ENCODE data around the gene LNP1. TPM values are rescaled to one million over a fixed set of nuclear protein-coding genes. Genes with fewer than 3 reads are reported as not detected.

LNP1 gene
- total and polyA plus RNA-seq, 2 of the 13 experiments (the other 11 are each of a cell fraction or from before 2014, with no cell fraction given), result 3.6 to 7.0 TPM

DNA sequence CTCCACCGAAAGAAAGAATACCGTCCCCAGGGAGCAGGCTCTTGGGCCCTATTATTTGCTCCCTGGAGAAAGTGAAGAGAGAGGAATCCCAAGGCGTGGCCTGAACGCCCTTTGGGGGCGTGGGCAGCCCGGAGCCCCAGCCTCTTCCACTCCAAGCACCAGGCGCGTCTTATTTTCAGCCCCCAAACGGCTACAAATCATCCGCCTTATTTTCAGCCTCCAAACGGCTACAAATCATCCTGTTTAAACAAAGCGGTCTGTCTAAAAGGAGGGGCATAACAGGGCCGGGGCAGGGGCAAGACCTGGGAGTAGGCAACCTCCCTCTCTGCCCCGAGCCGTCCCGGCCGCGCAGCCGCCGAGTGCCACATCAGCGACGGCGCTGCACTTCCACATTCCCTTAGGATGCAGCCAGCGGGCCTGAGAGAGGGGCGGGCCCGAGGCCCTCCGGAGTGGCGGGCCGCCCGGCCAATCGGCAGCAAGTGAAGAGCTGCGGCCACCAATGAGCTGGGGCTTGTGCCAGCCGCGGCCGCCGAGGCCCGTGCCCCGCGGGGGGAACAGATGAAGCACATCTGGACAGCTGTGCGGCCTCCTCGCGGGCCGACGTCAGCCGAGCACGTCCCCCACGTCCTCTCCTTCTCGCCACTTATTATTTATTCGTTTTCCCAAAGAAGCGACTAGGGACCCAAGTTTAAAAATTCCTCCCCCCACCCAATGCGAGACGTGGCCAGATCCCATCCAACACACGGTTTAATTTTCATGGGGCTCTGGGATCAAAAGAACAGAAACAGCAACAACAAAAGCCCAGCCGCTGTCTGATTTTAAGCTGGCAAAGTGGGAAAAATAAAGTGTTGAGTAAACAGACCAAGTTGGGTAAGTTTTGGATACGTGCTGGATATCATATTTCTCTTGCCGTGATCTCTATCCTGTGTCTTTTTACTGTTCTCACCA, 91.0 kb downstream of the LNP1 start, which contains the start of gene TMEM45A (continued):
- TF ChIP-seq, protein P1, sequence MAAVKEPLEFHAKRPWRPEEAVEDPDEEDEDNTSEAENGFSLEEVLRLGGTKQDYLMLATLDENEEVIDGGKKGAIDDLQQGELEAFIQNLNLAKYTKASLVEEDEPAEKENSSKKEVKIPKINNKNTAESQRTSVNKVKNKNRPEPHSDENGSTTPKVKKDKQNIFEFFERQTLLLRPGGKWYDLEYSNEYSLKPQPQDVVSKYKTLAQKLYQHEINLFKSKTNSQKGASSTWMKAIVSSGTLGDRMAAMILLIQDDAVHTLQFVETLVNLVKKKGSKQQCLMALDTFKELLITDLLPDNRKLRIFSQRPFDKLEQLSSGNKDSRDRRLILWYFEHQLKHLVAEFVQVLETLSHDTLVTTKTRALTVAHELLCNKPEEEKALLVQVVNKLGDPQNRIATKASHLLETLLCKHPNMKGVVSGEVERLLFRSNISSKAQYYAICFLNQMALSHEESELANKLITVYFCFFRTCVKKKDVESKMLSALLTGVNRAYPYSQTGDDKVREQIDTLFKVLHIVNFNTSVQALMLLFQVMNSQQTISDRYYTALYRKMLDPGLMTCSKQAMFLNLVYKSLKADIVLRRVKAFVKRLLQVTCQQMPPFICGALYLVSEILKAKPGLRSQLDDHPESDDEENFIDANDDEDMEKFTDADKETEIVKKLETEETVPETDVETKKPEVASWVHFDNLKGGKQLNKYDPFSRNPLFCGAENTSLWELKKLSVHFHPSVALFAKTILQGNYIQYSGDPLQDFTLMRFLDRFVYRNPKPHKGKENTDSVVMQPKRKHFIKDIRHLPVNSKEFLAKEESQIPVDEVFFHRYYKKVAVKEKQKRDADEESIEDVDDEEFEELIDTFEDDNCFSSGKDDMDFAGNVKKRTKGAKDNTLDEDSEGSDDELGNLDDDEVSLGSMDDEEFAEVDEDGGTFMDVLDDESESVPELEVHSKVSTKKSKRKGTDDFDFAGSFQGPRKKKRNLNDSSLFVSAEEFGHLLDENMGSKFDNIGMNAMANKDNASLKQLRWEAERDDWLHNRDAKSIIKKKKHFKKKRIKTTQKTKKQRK (IDR thresholded peaks at IDR 0.05; ENCODE audit: low read length), result no peak
- TF ChIP-seq, protein P2, sequence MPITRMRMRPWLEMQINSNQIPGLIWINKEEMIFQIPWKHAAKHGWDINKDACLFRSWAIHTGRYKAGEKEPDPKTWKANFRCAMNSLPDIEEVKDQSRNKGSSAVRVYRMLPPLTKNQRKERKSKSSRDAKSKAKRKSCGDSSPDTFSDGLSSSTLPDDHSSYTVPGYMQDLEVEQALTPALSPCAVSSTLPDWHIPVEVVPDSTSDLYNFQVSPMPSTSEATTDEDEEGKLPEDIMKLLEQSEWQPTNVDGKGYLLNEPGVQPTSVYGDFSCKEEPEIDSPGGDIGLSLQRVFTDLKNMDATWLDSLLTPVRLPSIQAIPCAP (CRISPR knock-in tag; IDR thresholded peaks at IDR 0.05; ENCODE audit: low read depth), result 0 out of 2 replicates have a peak, but pooled peaks have one; percentile 33
- TF ChIP-seq PCBP1 (IDR thresholded peaks at IDR 0.05; ENCODE audit: borderline replicate concordance, low read depth, low read length) (0 out of 2 replicates have a peak, but pooled peaks have one; percentile 45), YEATS4 (CRISPR knock-in tag; IDR thresholded peaks at IDR 0.05; ENCODE audit: borderline replicate concordance) (peak; percentile 96; the same call in 1 of the 2 replicates), ZNF749 (CRISPR knock-in tag; IDR thresholded peaks at IDR 0.05; ENCODE audit: borderline replicate concordance) (no peak), SOX13 (IDR thresholded peaks at IDR 0.05) (no peak), SOX13 (CRISPR knock-in tag; conservative IDR thresholded peaks at IDR 0.05 in 1 of 2, IDR thresholded peaks at IDR 0.05 in 1 of 2) (0 out of 4 replicates have a peak, but pooled peaks of 1 of the 2 experiments have one; percentile 29), DMAP1 (CRISPR knock-in tag; IDR thresholded peaks at IDR 0.05) (peak; percentile 91), ZNF260 (CRISPR knock-in tag; IDR thresholded peaks at IDR 0.05; ENCODE audit: borderline replicate concordance, low read depth) (no peak), ZFP41 (CRISPR knock-in tag; IDR thresholded peaks at IDR 0.05; ENCODE audit: borderline replicate concordance) (no peak), SMAD9 (CRISPR knock-in tag; IDR thresholded peaks at IDR 0.05) (no peak)
- TF ChIP-seq, protein P3, sequence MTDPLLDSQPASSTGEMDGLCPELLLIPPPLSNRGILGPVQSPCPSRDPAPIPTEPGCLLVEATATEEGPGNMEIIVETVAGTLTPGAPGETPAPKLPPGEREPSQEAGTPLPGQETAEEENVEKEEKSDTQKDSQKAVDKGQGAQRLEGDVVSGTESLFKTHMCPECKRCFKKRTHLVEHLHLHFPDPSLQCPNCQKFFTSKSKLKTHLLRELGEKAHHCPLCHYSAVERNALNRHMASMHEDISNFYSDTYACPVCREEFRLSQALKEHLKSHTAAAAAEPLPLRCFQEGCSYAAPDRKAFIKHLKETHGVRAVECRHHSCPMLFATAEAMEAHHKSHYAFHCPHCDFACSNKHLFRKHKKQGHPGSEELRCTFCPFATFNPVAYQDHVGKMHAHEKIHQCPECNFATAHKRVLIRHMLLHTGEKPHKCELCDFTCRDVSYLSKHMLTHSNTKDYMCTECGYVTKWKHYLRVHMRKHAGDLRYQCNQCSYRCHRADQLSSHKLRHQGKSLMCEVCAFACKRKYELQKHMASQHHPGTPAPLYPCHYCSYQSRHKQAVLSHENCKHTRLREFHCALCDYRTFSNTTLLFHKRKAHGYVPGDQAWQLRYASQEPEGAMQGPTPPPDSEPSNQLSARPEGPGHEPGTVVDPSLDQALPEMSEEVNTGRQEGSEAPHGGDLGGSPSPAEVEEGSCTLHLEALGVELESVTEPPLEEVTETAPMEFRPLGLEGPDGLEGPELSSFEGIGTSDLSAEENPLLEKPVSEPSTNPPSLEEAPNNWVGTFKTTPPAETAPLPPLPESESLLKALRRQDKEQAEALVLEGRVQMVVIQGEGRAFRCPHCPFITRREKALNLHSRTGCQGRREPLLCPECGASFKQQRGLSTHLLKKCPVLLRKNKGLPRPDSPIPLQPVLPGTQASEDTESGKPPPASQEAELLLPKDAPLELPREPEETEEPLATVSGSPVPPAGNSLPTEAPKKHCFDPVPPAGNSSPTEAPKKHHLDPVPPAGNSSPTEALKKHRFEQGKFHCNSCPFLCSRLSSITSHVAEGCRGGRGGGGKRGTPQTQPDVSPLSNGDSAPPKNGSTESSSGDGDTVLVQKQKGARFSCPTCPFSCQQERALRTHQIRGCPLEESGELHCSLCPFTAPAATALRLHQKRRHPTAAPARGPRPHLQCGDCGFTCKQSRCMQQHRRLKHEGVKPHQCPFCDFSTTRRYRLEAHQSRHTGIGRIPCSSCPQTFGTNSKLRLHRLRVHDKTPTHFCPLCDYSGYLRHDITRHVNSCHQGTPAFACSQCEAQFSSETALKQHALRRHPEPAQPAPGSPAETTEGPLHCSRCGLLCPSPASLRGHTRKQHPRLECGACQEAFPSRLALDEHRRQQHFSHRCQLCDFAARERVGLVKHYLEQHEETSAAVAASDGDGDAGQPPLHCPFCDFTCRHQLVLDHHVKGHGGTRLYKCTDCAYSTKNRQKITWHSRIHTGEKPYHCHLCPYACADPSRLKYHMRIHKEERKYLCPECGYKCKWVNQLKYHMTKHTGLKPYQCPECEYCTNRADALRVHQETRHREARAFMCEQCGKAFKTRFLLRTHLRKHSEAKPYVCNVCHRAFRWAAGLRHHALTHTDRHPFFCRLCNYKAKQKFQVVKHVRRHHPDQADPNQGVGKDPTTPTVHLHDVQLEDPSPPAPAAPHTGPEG (CRISPR knock-in tag; IDR thresholded peaks at IDR 0.05), result 0 out of 2 replicates have a peak, but pooled peaks have one; percentile 44
- TF ChIP-seq, protein P4, sequence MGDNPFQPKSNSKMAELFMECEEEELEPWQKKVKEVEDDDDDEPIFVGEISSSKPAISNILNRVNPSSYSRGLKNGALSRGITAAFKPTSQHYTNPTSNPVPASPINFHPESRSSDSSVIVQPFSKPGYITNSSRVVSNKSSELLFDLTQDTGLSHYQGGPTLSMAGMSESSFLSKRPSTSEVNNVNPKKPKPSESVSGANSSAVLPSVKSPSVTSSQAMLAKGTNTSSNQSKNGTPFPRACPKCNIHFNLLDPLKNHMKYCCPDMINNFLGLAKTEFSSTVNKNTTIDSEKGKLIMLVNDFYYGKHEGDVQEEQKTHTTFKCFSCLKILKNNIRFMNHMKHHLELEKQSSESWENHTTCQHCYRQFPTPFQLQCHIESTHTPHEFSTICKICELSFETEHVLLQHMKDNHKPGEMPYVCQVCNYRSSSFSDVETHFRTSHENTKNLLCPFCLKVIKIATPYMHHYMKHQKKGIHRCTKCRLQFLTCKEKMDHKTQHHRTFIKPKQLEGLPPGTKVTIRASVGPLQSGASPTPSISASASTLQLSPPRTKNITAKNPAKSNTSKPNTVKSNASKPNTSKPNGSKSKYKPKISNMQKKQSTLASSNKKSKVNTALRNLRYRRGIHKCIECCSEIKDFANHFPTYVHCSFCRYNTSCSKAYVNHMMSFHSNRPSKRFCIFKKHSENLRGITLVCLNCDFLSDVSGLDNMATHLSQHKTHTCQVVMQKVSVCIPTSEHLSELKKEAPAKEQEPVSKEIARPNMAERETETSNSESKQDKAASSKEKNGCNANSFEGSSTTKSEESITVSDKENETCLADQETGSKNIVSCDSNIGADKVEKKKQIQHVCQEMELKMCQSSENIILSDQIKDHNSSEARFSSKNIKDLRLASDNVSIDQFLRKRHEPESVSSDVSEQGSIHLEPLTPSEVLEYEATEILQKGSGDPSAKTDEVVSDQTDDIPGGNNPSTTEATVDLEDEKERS (CRISPR knock-in tag; IDR thresholded peaks at IDR 0.05), result no peak
